SK-N-SH (cell line): ENCODE data around the gene LRRC72. TPM values are rescaled to one million over a fixed set of nuclear protein-coding genes. Genes with fewer than 3 reads are reported as not detected.
"Not testable (repeated sequence)": the region's sequence is repeated elsewhere in the genome, so short reads cannot be mapped to it uniquely, and the experiment has no call there.

Experiments used
- CTCF ChIA-PET: fragments of 300-600, 350-600 bp; formaldehyde crosslinking; extraction: SDS; loops from one replicate; lab custom pipeline; 2021; lab: Yijun Ruan, JAX
- POLR2A ChIA-PET: fragments of 350-600 bp; sonication (Branson Sonifier 250); formaldehyde crosslinking; extraction: SDS; loops from one replicate; lab custom pipeline; 2020; ENCODE audit warnings: antibody characterized with exemption, inconsistent platforms; lab: Yijun Ruan, JAX
- DNase-seq: peaks from one replicate; pipeline ENCODE4 v3.0.0; 2012
- H2AFZ ChIP-seq: fragments of 200-600 bp; sonication (generic); 2 replicates; pipeline ENCODE4 v1.8.1; 2016; ENCODE audit warnings: antibody characterized with exemption, mild to moderate bottlenecking, low read depth
- H3F3A ChIP-seq: fragments of 200-600 bp; sonication (generic); replicated peaks from 2 replicates; pipeline ENCODE3; 2016; ENCODE audit warnings: antibody characterized with exemption, mild to moderate bottlenecking; ENCODE audit not compliant: insufficient read depth
- H3K27ac ChIP-seq, 2 experiments: fragments of 200-500 bp in 1 of 2; fragments of 200-600 bp in 1 of 2; sonication (Bioruptor generic) in 1 of 2; sonication (generic), shearing (Covaris generic) in 1 of 2; 2 replicates each; pipeline versions ENCODE4 v1.5.1 to v1.6.1; 2014 to 2016; ENCODE audit warnings: low read depth in 2 of 2, inconsistent platforms in 1 of 2, low read length in 1 of 2, mild to moderate bottlenecking in 1 of 2, mixed read lengths in 1 of 2
- H3K27me3 ChIP-seq: fragments of 200-600 bp; sonication (generic), shearing (Covaris generic); 2 replicates; pipeline ENCODE4 v1.6.1; 2016; ENCODE audit warnings: mixed run types; ENCODE audit not compliant: insufficient read depth
- H3K36me3 ChIP-seq, 2 experiments: fragments of 200-500 bp in 1 of 2; fragments of 200-600 bp in 1 of 2; sonication (Bioruptor generic) in 1 of 2; sonication (generic) in 1 of 2; replicated peaks in 1 of 2; 2 replicates each; pipeline versions ENCODE3 to v1.5.1; 2014 to 2016; ENCODE audit warnings: low read length in 1 of 2, mild to moderate bottlenecking in 1 of 2; ENCODE audit not compliant: insufficient read depth in 2 of 2, control insufficient read depth in 1 of 2
- H3K4me1 ChIP-seq, 2 experiments: fragments of 200-500 bp in 1 of 2; fragments of 200-600 bp in 1 of 2; sonication (Bioruptor generic) in 1 of 2; sonication (generic), shearing (Covaris generic) in 1 of 2; 2 replicates each; pipeline versions ENCODE4 v1.5.1 to v1.6.1; 2014 to 2016; ENCODE audit warnings: low read depth in 1 of 2, low read length in 1 of 2, mixed run types in 1 of 2; ENCODE audit not compliant: insufficient read depth in 2 of 2, control insufficient read depth in 1 of 2
- H3K4me2 ChIP-seq: fragments of 200-600 bp; sonication (generic), shearing (Covaris generic); 2 replicates; pipeline ENCODE4 v1.6.1; 2017; ENCODE audit warnings: mixed run types
- H3K4me3 ChIP-seq, 2 experiments: fragments of 200-500 bp in 1 of 2; fragments of 200-600 bp in 1 of 2; sonication (Bioruptor generic) in 1 of 2; sonication (generic), shearing (Covaris generic) in 1 of 2; 2 replicates each; pipeline versions ENCODE4 v1.5.1 to v1.8.1; 2014 to 2016; ENCODE audit warnings: low read depth in 2 of 2, inconsistent platforms in 1 of 2, low read length in 1 of 2, mild to moderate bottlenecking in 1 of 2, mixed read lengths in 1 of 2, moderate library complexity in 1 of 2
- H3K79me2 ChIP-seq: fragments of 200-600 bp; sonication (generic); 2 replicates; pipeline ENCODE4 v1.8.1; 2017; ENCODE audit warnings: mild to moderate bottlenecking; ENCODE audit not compliant: insufficient read depth
- H3K9ac ChIP-seq: fragments of 200-600 bp; sonication (generic); 2 replicates; pipeline ENCODE4 v1.6.1; 2017; ENCODE audit warnings: mixed run types
- H3K9me2 ChIP-seq: fragments of 200-600 bp; sonication (generic); 2 replicates; pipeline ENCODE4 v1.6.1; 2017; ENCODE audit warnings: mixed run types
- H3K9me3 ChIP-seq: fragments of 200-600 bp; sonication (generic); 2 replicates; pipeline ENCODE4 v1.6.1; 2017; ENCODE audit warnings: mixed run types, mild to moderate bottlenecking, moderate library complexity
- H4K20me1 ChIP-seq: fragments of 200-600 bp; sonication (generic); 2 replicates; pipeline ENCODE4 v1.6.1; 2017; ENCODE audit warnings: mild to moderate bottlenecking, mixed run types; ENCODE audit not compliant: insufficient read depth
- FOXJ3 ChIP-seq: sonication (generic); formaldehyde crosslinking; IDR thresholded peaks from 2 replicates; pipeline ENCODE4 v1.5.1; 2020; ENCODE audit warnings: mild to moderate bottlenecking, missing genetic modification reagents
- IRF3 ChIP-seq: fragments of 150-350 bp; IDR thresholded peaks from 2 replicates; pipeline ENCODE4 v1.6.1; 2016; ENCODE audit warnings: mild to moderate bottlenecking, low read depth, low read length
- JUND ChIP-seq: IDR thresholded peaks from 2 replicates; pipeline ENCODE4 v1.4.0; 2012
- MEF2A ChIP-seq: IDR thresholded peaks from 2 replicates; pipeline ENCODE4 v1.4.0; 2012; ENCODE audit warnings: low read depth, borderline replicate concordance
- POLR2AphosphoS5 ChIP-seq: IDR thresholded peaks from 2 replicates; pipeline ENCODE4 v1.6.1; 2012; ENCODE audit warnings: low read depth, low read length
- RAD21 ChIP-seq: IDR thresholded peaks from 2 replicates; pipeline ENCODE4 v1.6.1; 2012; ENCODE audit warnings: mild to moderate bottlenecking, low read length
- TCF12 ChIP-seq: IDR thresholded peaks from 2 replicates; pipeline ENCODE4 v1.4.0; 2012
- TEAD4 ChIP-seq: IDR thresholded peaks from 2 replicates; pipeline ENCODE4 v1.4.0; 2012; ENCODE audit warnings: mild to moderate bottlenecking, borderline replicate concordance; ENCODE audit not compliant: insufficient read depth
- WGBS: methylation state at CpG from one replicate; pipeline ENCODE4 v1.1.6; 2017; ENCODE audit warnings: low lambda C conversion rate; 5-methylcytosine and 5-hydroxymethylcytosine counted together
- polyA plus RNA-seq, 3 experiments: library from polyadenylated mRNA; depleted of rRNA; stranded (reverse); fragments of >200 nt; gene quantifications; 2 replicates each; pipeline ENCODE4 v1.2.3, GENCODE V29; 2012
- TF ChIP-seq, protein P1 (sequence below): IDR thresholded peaks from 2 replicates; pipeline ENCODE4 v1.4.0; 2012; ENCODE audit warnings: low read depth
- TF ChIP-seq, protein P2 (sequence below): IDR thresholded peaks from 2 replicates; pipeline ENCODE4 v1.4.0; 2012; ENCODE audit warnings: low read depth, borderline replicate concordance

The LRRC72 gene
- polyA plus RNA-seq, 1 of the 3 experiments (the other 2 are of a cell fraction), result not detected

GRCh38 chr7:16502303-16502702 is 24.3 kb upstream of the LRRC72 start:
- peak; percentile 24 for DNase-seq
- Histone ChIP-seq H3K4me2 (no peak overlapping the region), H3K9me2 (no peaks in the 10 kb centered on the region; the same call in 1 of the 2 replicates), H4K20me1 (no peaks in the 10 kb centered on the region), H3K27ac (no peak overlapping the region), H3K9me3 (no peaks in the 10 kb centered on the region), H3K36me3 (no peaks in the 10 kb centered on the region), H3K9ac (no peak overlapping the region), H3K27me3 (peaks cover 29% of the 10 kb centered on the region), H3F3A (no peaks in the 10 kb centered on the region), H2AFZ (peak overlapping the region; percentile 10; the same call in 1 of the 2 replicates), H3K79me2 (no peaks in the 10 kb centered on the region), H3K4me3 (peak overlapping the region in 1 of 2 experiments; percentile 28; a peak in 3 of 4 replicates), H3K4me1 (no peaks in the 10 kb centered on the region; a peak in 1 of 4 replicates)
- TF ChIP-seq RAD21, result no peak
- TF ChIP-seq, protein P1, sequence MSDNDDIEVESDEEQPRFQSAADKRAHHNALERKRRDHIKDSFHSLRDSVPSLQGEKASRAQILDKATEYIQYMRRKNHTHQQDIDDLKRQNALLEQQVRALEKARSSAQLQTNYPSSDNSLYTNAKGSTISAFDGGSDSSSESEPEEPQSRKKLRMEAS, result peak; percentile 67
- ChIA-PET CTCF (interaction anchor here (1.6 kb wide), 1 partner anchor 8 kb away, joined by 4 read pairs; no protein-coding TSS in a partner anchor), POLR2A (no interaction called here)
- WGBS, result 32% methylated on average over 19 of the region's 19 CpGs

GRCh38 chr7:16504019-16504418 is 22.6 kb upstream of the LRRC72 start:
- no peak overlapping the region for H3K27ac ChIP-seq
- no peaks in the 10 kb centered on the region for H3K9me3 ChIP-seq
- peaks cover 29% of the 10 kb centered on the region for H3K27me3 ChIP-seq
- ChIA-PET CTCF (interaction anchor here (1.7 kb wide), 1 partner anchor 29 kb away, joined by 4 read pairs; no protein-coding TSS in a partner anchor), POLR2A (no interaction called here)
- H3K4me1 ChIP-seq, result no peaks in the 10 kb centered on the region; a peak in 1 of 4 replicates
- H4K20me1 ChIP-seq, result no peaks in the 10 kb centered on the region
- no peaks in the 10 kb centered on the region for H3K79me2 ChIP-seq
- H3K36me3 ChIP-seq, result no peaks in the 10 kb centered on the region
- no peak overlapping the region for H2AFZ ChIP-seq
- WGBS, result 26% methylated on average over 6 of the region's 6 CpGs
- no peak for DNase-seq
- no peak overlapping the region for H3K4me3 ChIP-seq
- no peak overlapping the region for H3K4me2 ChIP-seq
- no peak overlapping the region for H3K9ac ChIP-seq
- TF ChIP-seq IRF3 (no peak), FOXJ3 (CRISPR knock-in tag) (no peak), TCF12 (no peak), JUND (no peak), POLR2AphosphoS5 (no peak), TEAD4 (no peak), MEF2A (no peak)
- TF ChIP-seq, protein P2, sequence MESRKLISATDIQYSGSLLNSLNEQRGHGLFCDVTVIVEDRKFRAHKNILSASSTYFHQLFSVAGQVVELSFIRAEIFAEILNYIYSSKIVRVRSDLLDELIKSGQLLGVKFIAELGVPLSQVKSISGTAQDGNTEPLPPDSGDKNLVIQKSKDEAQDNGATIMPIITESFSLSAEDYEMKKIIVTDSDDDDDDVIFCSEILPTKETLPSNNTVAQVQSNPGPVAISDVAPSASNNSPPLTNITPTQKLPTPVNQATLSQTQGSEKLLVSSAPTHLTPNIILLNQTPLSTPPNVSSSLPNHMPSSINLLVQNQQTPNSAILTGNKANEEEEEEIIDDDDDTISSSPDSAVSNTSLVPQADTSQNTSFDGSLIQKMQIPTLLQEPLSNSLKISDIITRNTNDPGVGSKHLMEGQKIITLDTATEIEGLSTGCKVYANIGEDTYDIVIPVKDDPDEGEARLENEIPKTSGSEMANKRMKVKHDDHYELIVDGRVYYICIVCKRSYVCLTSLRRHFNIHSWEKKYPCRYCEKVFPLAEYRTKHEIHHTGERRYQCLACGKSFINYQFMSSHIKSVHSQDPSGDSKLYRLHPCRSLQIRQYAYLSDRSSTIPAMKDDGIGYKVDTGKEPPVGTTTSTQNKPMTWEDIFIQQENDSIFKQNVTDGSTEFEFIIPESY, result no peak
- H3K9me2 ChIP-seq, result no peaks in the 10 kb centered on the region; the same call in 1 of the 2 replicates
- no peaks in the 10 kb centered on the region for H3F3A ChIP-seq

GRCh38 chr7:16506422-16506821 is 20.2 kb upstream of the LRRC72 start:
- H3F3A ChIP-seq, H4K20me1 ChIP-seq, H3K4me3 ChIP-seq, H3K4me2 ChIP-seq, H3K9me2 ChIP-seq, H3K9me3 ChIP-seq, DNase-seq, POLR2A ChIA-PET, H3K36me3 ChIP-seq, H3K79me2 ChIP-seq, H3K4me1 ChIP-seq, H3K27ac ChIP-seq, H2AFZ ChIP-seq, H3K9ac ChIP-seq: not testable (repeated sequence)
- peaks cover 25% of the 10 kb centered on the region for H3K27me3 ChIP-seq
- CTCF ChIA-PET, result interaction anchor here (0.9 kb wide), 1 partner anchor 58 kb away, joined by 3 read pairs; no protein-coding TSS in a partner anchor
- WGBS, result 10% methylated on average over 5 of the region's 5 CpGs
